PC-9 (cell line): ENCODE measurements around the gene VAPA. TPM values are rescaled to one million over a fixed set of nuclear protein-coding genes. Genes with fewer than 3 reads are reported as not detected.

Source experiments
- BruUV-seq: library from RNA; stranded (reverse); fragments of 400-500 nt; replicated peaks from 2 replicates; lab custom pipeline; 2021; lab: Mats Ljungman, UMichigan
- CTCF ChIA-PET: fragments of 300-600 bp; sonication (Branson Sonifier 250); formaldehyde crosslinking; loops from one replicate; lab custom pipeline; 2022; ENCODE audit warnings: antibody characterized with exemption; lab: Charles Lee
- POLR2A ChIA-PET: fragments of 300-600 bp; sonication (Branson Sonifier 250); formaldehyde crosslinking; loops from one replicate; lab custom pipeline; 2022; ENCODE audit warnings: antibody characterized with exemption; ENCODE audit not compliant: unreplicated experiment; lab: Charles Lee
- DNase-seq, 2 experiments: peaks; one replicate each; pipeline versions ENCODE4 v3.0.0 to v3.0.0-alpha.2; 2015 to 2022; ENCODE audit warnings: mixed read lengths in 1 of 2
- H2AFZ ChIP-seq: fragments of 200-600 bp; sonication (generic); 2 replicates; pipeline ENCODE4 v1.8.1; 2017; ENCODE audit warnings: antibody characterized with exemption
- H3F3A ChIP-seq: fragments of 200-600 bp; sonication (generic); 2 replicates; pipeline ENCODE4 v1.8.1; 2017; ENCODE audit warnings: antibody characterized with exemption, mild to moderate bottlenecking, low read depth; ENCODE audit not compliant: insufficient read depth
- H3K27ac ChIP-seq: fragments of 200-600 bp; sonication (generic); 2 replicates; pipeline ENCODE4 v1.6.1; 2016; ENCODE audit warnings: mixed run types
- H3K27me3 ChIP-seq: fragments of 200-600 bp; sonication (generic); 2 replicates; pipeline ENCODE4 v1.6.1; 2016; ENCODE audit warnings: low read depth, mixed run types; ENCODE audit not compliant: insufficient read depth
- H3K36me3 ChIP-seq: fragments of 200-600 bp; sonication (generic); 2 replicates; pipeline ENCODE4 v1.6.1; 2016; ENCODE audit warnings: low read depth, mixed run types
- H3K4me1 ChIP-seq: fragments of 200-600 bp; sonication (generic); replicated peaks from 2 replicates; pipeline ENCODE4 v1.6.1; 2016; ENCODE audit warnings: mixed run types; ENCODE audit not compliant: insufficient read depth
- H3K4me2 ChIP-seq: fragments of 200-600 bp; sonication (generic); 2 replicates; pipeline ENCODE4 v1.6.1; 2017; ENCODE audit warnings: mixed run types
- H3K4me3 ChIP-seq: fragments of 200-600 bp; sonication (generic); 2 replicates; pipeline ENCODE4 v1.6.1; 2016; ENCODE audit warnings: mixed run types
- H3K79me2 ChIP-seq: fragments of 200-600 bp; sonication (generic); 2 replicates; pipeline ENCODE4 v1.6.1; 2017; ENCODE audit warnings: low read depth, mixed run types
- H3K9me2 ChIP-seq: fragments of 200-600 bp; sonication (generic); 2 replicates; pipeline ENCODE4 v1.8.1; 2017; ENCODE audit warnings: mild to moderate bottlenecking; ENCODE audit not compliant: insufficient read depth
- H3K9me3 ChIP-seq: fragments of 200-600 bp; sonication (generic); 2 replicates; pipeline ENCODE4 v1.8.1; 2016; ENCODE audit warnings: low read depth; ENCODE audit not compliant: insufficient read depth
- H4K20me1 ChIP-seq: fragments of 200-600 bp; sonication (generic); 2 replicates; pipeline ENCODE4 v1.8.1; 2017; ENCODE audit not compliant: insufficient read depth
- CTCF ChIP-seq: fragments of 200-600 bp; sonication (generic); conservative IDR thresholded peaks from 2 replicates; pipeline ENCODE4 v1.6.1; 2017; ENCODE audit warnings: mixed run types, antibody characterized with exemption, mild to moderate bottlenecking, moderate library complexity
- EZH2 ChIP-seq: fragments of 200-600 bp; sonication (generic); IDR thresholded peaks from 2 replicates; pipeline ENCODE4 v1.8.0; 2017; ENCODE audit warnings: antibody characterized with exemption, low read depth
- intact Hi-C: fragments of 100-400 bp; cut with micrococcal nuclease; formaldehyde crosslinking; loops from one replicate; pipeline ENCODE4 v1.10.0; 2022; ENCODE audit not compliant: unreplicated experiment
- total RNA-seq: library from RNA; stranded (reverse); gene quantifications from 2 replicates; pipeline ENCODE4 v1.2.3, GENCODE V29; 2021

The VAPA gene
- total RNA-seq, 1 experiment from 2014 or later: 340 TPM

- POLR2A ChIA-PET: no interaction called here
- Histone ChIP-seq H3K4me1 (no peaks in the 10 kb centered on the region), H3K4me2 (no peak overlapping the region), H3K27me3 (no peaks in the 10 kb centered on the region), H3K79me2 (no peaks in the 10 kb centered on the region), H4K20me1 (no peaks in the 10 kb centered on the region), H2AFZ (no peak overlapping the region), H3F3A (no peaks in the 10 kb centered on the region), H3K9me2 (no peaks in the 10 kb centered on the region), H3K36me3 (no peaks in the 10 kb centered on the region), H3K4me3 (no peak overlapping the region), H3K27ac (no peak overlapping the region), H3K9me3 (no peaks in the 10 kb centered on the region)
- TF ChIP-seq CTCF: no peak
- no peak for TF ChIP-seq EZH2
- CTCF ChIA-PET: no interaction called here
- BruUV-seq: no TSS peak
- no peak for DNase-seq
- intact Hi-C loops: no loop called here
These were observed 27.8 kb upstream of the VAPA start for GRCh38 chr18:9886005-9886348.

GRCh38 chr18:9887992-9888391 lies 25.8 kb upstream of the VAPA start:
- intact Hi-C loops: no loop called here
- no peak overlapping the region for H3K27ac ChIP-seq
- no TSS peak for BruUV-seq
- H3K79me2 ChIP-seq: no peaks in the 10 kb centered on the region
- H3K27me3 ChIP-seq: no peaks in the 10 kb centered on the region
- DNase-seq: no peak
- H3K9me2 ChIP-seq: no peaks in the 10 kb centered on the region
- H3F3A ChIP-seq: peaks cover 5% of the 10 kb centered on the region; the same call in 1 of the 2 replicates
- H4K20me1 ChIP-seq: no peaks in the 10 kb centered on the region
- ChIA-PET POLR2A (no interaction called here), CTCF (no interaction called here)
- no peaks in the 10 kb centered on the region for H3K4me1 ChIP-seq
- no peak overlapping the region for H3K4me3 ChIP-seq
- no peaks in the 10 kb centered on the region for H3K36me3 ChIP-seq
- no peak overlapping the region for H3K4me2 ChIP-seq
- no peaks in the 10 kb centered on the region for H3K9me3 ChIP-seq
- H2AFZ ChIP-seq: no peak overlapping the region
- TF ChIP-seq EZH2 (no peak), CTCF (no peak)

- ChIA-PET CTCF (no interaction called here), POLR2A (interaction anchor here (0.6 kb wide), 1 partner anchor 9 kb away, joined by 8 read pairs; no protein-coding TSS in a partner anchor)
These were observed 23.6 kb upstream of the VAPA start for GRCh38 chr18:9890196-9890595.

More at GRCh38 chr18:9890196-9890595, 23.6 kb upstream of the VAPA start:
- Histone ChIP-seq H3K4me1 (no peaks in the 10 kb centered on the region), H3K9me2 (no peaks in the 10 kb centered on the region), H4K20me1 (no peaks in the 10 kb centered on the region), H3K4me2 (no peak overlapping the region), H2AFZ (no peak overlapping the region), H3K27me3 (no peaks in the 10 kb centered on the region), H3K36me3 (no peaks in the 10 kb centered on the region), H3K27ac (no peak overlapping the region), H3K79me2 (no peaks in the 10 kb centered on the region), H3F3A (peaks cover 5% of the 10 kb centered on the region; the same call in 1 of the 2 replicates), H3K4me3 (no peak overlapping the region), H3K9me3 (no peaks in the 10 kb centered on the region)
- BruUV-seq: no TSS peak
- no peak for TF ChIP-seq EZH2
- TF ChIP-seq CTCF: no peak
- no peak for DNase-seq
- intact Hi-C loops: no loop called here
